Keratinocyte (primary cell): ENCODE results near the gene PRKCZ. TPM values are rescaled to one million over a fixed set of nuclear protein-coding genes. Genes with fewer than 3 reads are reported as not detected.

ENCODE experiments used
- DNase-seq: peaks from one replicate; pipeline ENCODE4 v3.0.0-alpha.2; 2011; ENCODE audit warnings: low read depth, missing footprints, low spot score
- FAIRE-seq: peaks from 2 replicates; lab custom pipeline; 2011; peaks lifted over from hg19 to GRCh38; lab: Jason Lieb, UNC
- H2AFZ ChIP-seq: 2 replicates; pipeline ENCODE4 v1.6.0; 2012; ENCODE audit warnings: low read length, control low read depth, inconsistent platforms; ENCODE audit not compliant: control insufficient read depth
- H3K27ac ChIP-seq: 2 replicates; pipeline ENCODE4 v1.5.1; 2011; ENCODE audit warnings: low read length; ENCODE audit not compliant: control insufficient read depth, insufficient read depth
- H3K27me3 ChIP-seq: 3 replicates; pipeline ENCODE4 v1.6.0; 2011; ENCODE audit warnings: low read length; ENCODE audit not compliant: control insufficient read depth, insufficient read depth; ENCODE audit errors: extremely low read depth
- H3K36me3 ChIP-seq, 2 experiments: 2 replicates in 1 of 2; 3 replicates in 1 of 2; pipeline ENCODE4 v1.5.1; 2011; ENCODE audit warnings: low read length in 2 of 2, mild to moderate bottlenecking in 1 of 2; ENCODE audit not compliant: control insufficient read depth in 2 of 2, insufficient read depth in 2 of 2; ENCODE audit errors: extremely low read depth in 1 of 2
- H3K4me1 ChIP-seq: 3 replicates; pipeline ENCODE4 v1.5.1; 2011; ENCODE audit warnings: low read length; ENCODE audit not compliant: control insufficient read depth, insufficient read depth; ENCODE audit errors: extremely low read depth
- H3K4me2 ChIP-seq: 3 replicates; pipeline ENCODE4 v1.6.0; 2011; ENCODE audit warnings: low read depth, low read length; ENCODE audit not compliant: control insufficient read depth, insufficient read depth; ENCODE audit errors: extremely low read depth
- H3K4me3 ChIP-seq, 3 experiments: fragments of 200-600 bp in 1 of 3; sonication (generic) in 1 of 3; 2 replicates in 2 of 3; 3 replicates in 1 of 3; pipeline ENCODE4 v1.5.1; 2011 to 2016; ENCODE audit warnings: low read length in 3 of 3, mild to moderate bottlenecking in 3 of 3, control low read depth in 2 of 3, inconsistent platforms in 1 of 3, low read depth in 1 of 3, mixed read lengths in 1 of 3, mixed run types in 1 of 3, moderate library complexity in 1 of 3; ENCODE audit not compliant: control insufficient read depth in 2 of 3, insufficient read depth in 2 of 3; ENCODE audit errors: extremely low read depth in 1 of 3
- H3K79me2 ChIP-seq: 2 replicates; pipeline ENCODE4 v1.6.0; 2012; ENCODE audit warnings: low read length; ENCODE audit not compliant: control insufficient read depth, insufficient read depth
- H3K9ac ChIP-seq: 3 replicates; pipeline ENCODE4 v1.6.0; 2011; ENCODE audit warnings: low read length; ENCODE audit not compliant: control insufficient read depth, insufficient read depth; ENCODE audit errors: extremely low read depth
- H3K9me1 ChIP-seq: 3 replicates; pipeline ENCODE4 v1.6.0; 2011; ENCODE audit warnings: low read length; ENCODE audit not compliant: control insufficient read depth, insufficient read depth; ENCODE audit errors: extremely low read depth
- H3K9me3 ChIP-seq: 2 replicates; pipeline ENCODE4 v1.5.1; 2012; ENCODE audit warnings: low read depth, low read length; ENCODE audit not compliant: control insufficient read depth
- H4K20me1 ChIP-seq: 3 replicates; pipeline ENCODE4 v1.6.0; 2011; ENCODE audit warnings: low read length; ENCODE audit not compliant: control insufficient read depth, insufficient read depth; ENCODE audit errors: extremely low read depth
- CTCF ChIP-seq, 3 experiments: IDR thresholded peaks in 1 of 3; conservative IDR thresholded peaks in 1 of 3; optimal IDR thresholded peaks in 1 of 3; 2 replicates in 2 of 3; 3 replicates in 1 of 3; pipeline versions ENCODE3 to v1.5.1; 2011; ENCODE audit warnings: low read length in 3 of 3, mild to moderate bottlenecking in 3 of 3, moderate library complexity in 2 of 3, control low read depth in 1 of 3, inconsistent platforms in 1 of 3; ENCODE audit not compliant: insufficient read depth in 2 of 3; ENCODE audit errors: extremely low read depth in 1 of 3
- EZH2 ChIP-seq: IDR thresholded peaks from one replicate; pipeline ENCODE4 v1.6.1; 2012; ENCODE audit warnings: inconsistent platforms, mild to moderate bottlenecking, low read length, moderate library complexity
- dilution Hi-C: fragments of 300-500 bp; cut with MboI; formaldehyde crosslinking; loops from one replicate; pipeline ENCODE4 v1.7.0; 2020; ENCODE audit warnings: low sequenced_read_pairs; ENCODE audit not compliant: extremely low pct_ligation_motif_present
- polyA plus RNA-seq, 5 experiments: library from polyadenylated mRNA; depleted of rRNA in 3 of 5; stranded (reverse) in 3 of 5; stranded (forward) in 1 of 5; unstranded in 1 of 5; fragments of >200 nt; gene quantifications; 1 replicate in 1 of 5; 2 replicates in 3 of 5; 3 replicates in 1 of 5; pipeline versions ENCODE4 v1.2.1 to v1.2.3, GENCODE V29; 2011 to 2012; ENCODE audit warnings: missing spikeins in 2 of 5, low read depth in 1 of 5, low replicate concordance in 1 of 5

The PRKCZ gene
- polyA plus RNA-seq, 1 donor (not counting 4 experiments of a cell fraction or from before 2014, with no cell fraction given) = 36.3 TPM

- Histone ChIP-seq H3K4me1 (no peaks in the 10 kb centered on the region), H4K20me1 (peaks cover 2% of the 10 kb centered on the region), H3K9ac (no peak overlapping the region), H3K4me2 (no peak overlapping the region), H3K27me3 (peaks cover 12% of the 10 kb centered on the region), H3K79me2 (no peaks in the 10 kb centered on the region), H3K9me3 (no peaks in the 10 kb centered on the region), H3K27ac (no peak overlapping the region), H3K9me1 (no peaks in the 10 kb centered on the region), H3K4me3 (no peak overlapping the region), H2AFZ (no peak overlapping the region), H3K36me3 (no peaks in the 10 kb centered on the region)
- TF ChIP-seq EZH2 (no peak), CTCF (optimal IDR thresholded peaks at IDR 0.05 in 1 of 3, IDR thresholded peaks at IDR 0.05 in 1 of 3, conservative IDR thresholded peaks at IDR 0.05 in 1 of 3; ENCODE audit: extremely low read depth in 1 of 3, insufficient read depth in 2 of 3, low read length in 3 of 3) (no peak)
- DNase-seq (no peak), FAIRE-seq (no peak)
- dilution Hi-C loops = no loop called here
Observed at GRCh38 chr1:2029561-2029960, 20.6 kb upstream of the PRKCZ start.

- H3K9me3 ChIP-seq = no peaks in the 10 kb centered on the region
- peaks cover 2% of the 10 kb centered on the region for H4K20me1 ChIP-seq
- no peak for TF ChIP-seq EZH2
- no peak for TF ChIP-seq CTCF (optimal IDR thresholded peaks at IDR 0.05 in 1 of 3, IDR thresholded peaks at IDR 0.05 in 1 of 3, conservative IDR thresholded peaks at IDR 0.05 in 1 of 3; ENCODE audit: extremely low read depth in 1 of 3, insufficient read depth in 2 of 3, low read length in 3 of 3)
- no peak overlapping the region for H2AFZ ChIP-seq
- no peaks in the 10 kb centered on the region for H3K9me1 ChIP-seq
- FAIRE-seq (no peak), DNase-seq (no peak)
- no peak overlapping the region for H3K9ac ChIP-seq
- peaks cover 10% of the 10 kb centered on the region for H3K27me3 ChIP-seq
- no peaks in the 10 kb centered on the region for H3K36me3 ChIP-seq
- dilution Hi-C loops = no loop called here
- H3K79me2 ChIP-seq = no peaks in the 10 kb centered on the region
- no peak overlapping the region for H3K27ac ChIP-seq
- H3K4me3 ChIP-seq = no peak overlapping the region
- no peak overlapping the region for H3K4me2 ChIP-seq
- no peaks in the 10 kb centered on the region for H3K4me1 ChIP-seq
Observed at GRCh38 chr1:2030076-2030871, 19.9 kb upstream of the PRKCZ start.
